IMR-90 (cell line): ENCODE measurements around the gene CARNS1. TPM values are rescaled to one million over a fixed set of nuclear protein-coding genes. Genes with fewer than 3 reads are reported as not detected.

Source experiments
- BHLHE40 ChIP-seq: fragments of 150-350 bp; IDR thresholded peaks from 2 replicates; pipeline ENCODE4 v1.6.1; 2016; ENCODE audit warnings: mild to moderate bottlenecking, low read depth, low read length
- ELK1 ChIP-seq: fragments of 150-350 bp; IDR thresholded peaks from 2 replicates; pipeline ENCODE4 v1.6.1; 2016; ENCODE audit warnings: low read depth, mild to moderate bottlenecking, low read length, moderate library complexity, borderline replicate concordance
- NFE2L2 ChIP-seq: fragments of 150-350 bp; IDR thresholded peaks from 2 replicates; pipeline ENCODE4 v1.6.1; 2016; ENCODE audit warnings: low read depth, mild to moderate bottlenecking, low read length
- polyA plus RNA-seq, 3 experiments: library from polyadenylated mRNA; depleted of rRNA; stranded (reverse); fragments of >200 nt; gene quantifications; 2 replicates each; pipeline ENCODE4 v1.2.3, GENCODE V29; 2012; ENCODE audit warnings: low replicate concordance in 1 of 3
- total RNA-seq: library from RNA; depleted of rRNA; stranded (reverse); fragments of >200 nt; gene quantifications from 2 replicates; pipeline ENCODE4 v1.2.3, GENCODE V29; 2012

Gene CARNS1
- total and polyA plus RNA-seq, 2 of the 4 experiments (the other 2 are of a cell fraction): under 0.01 to 0.32 TPM

- TF ChIP-seq ELK1 (no peak), BHLHE40 (no peak), NFE2L2 (no peak)
These were observed at the start of gene CARNS1 (continued) for GRCh38 chr11:67415501-67416304.
